DND-41 (cell line): Measurements from ENCODE around the gene ARPC1B.

Source experiments
- ATAC-seq: fragments of 200-7000 bp; cut with Tn5 transposase; 3 replicates; pipeline ENCODE4 v1.9.1; 2021; ENCODE audit warnings: low read depth; ENCODE audit not compliant: insufficient read depth
- DNase-seq: peaks from one replicate; pipeline ENCODE4 v3.0.0-alpha.2; 2020
- H2AFZ ChIP-seq: 2 replicates; pipeline ENCODE4 v1.6.0; 2012; ENCODE audit warnings: low read depth, low read length
- H3K27ac ChIP-seq: 2 replicates; pipeline ENCODE4 v1.5.1; 2012; ENCODE audit warnings: low read length, inconsistent platforms
- H3K27me3 ChIP-seq: fragments of 200-600 bp; sonication (generic); 2 replicates; pipeline ENCODE4 v1.6.0; 2012; ENCODE audit warnings: low read length, mild to moderate bottlenecking, inconsistent platforms; ENCODE audit not compliant: insufficient read depth, poor library complexity
- H3K36me3 ChIP-seq: 2 replicates; pipeline ENCODE4 v1.5.1; 2012; ENCODE audit warnings: low read length, inconsistent platforms; ENCODE audit not compliant: insufficient read depth
- H3K4me1 ChIP-seq: 2 replicates; pipeline ENCODE4 v1.5.1; 2012; ENCODE audit warnings: mild to moderate bottlenecking, low read length; ENCODE audit not compliant: insufficient read depth
- H3K4me2 ChIP-seq: 2 replicates; pipeline ENCODE4 v1.6.0; 2012; ENCODE audit warnings: mild to moderate bottlenecking, moderate library complexity, low read length, inconsistent platforms; ENCODE audit not compliant: insufficient read depth
- H3K4me3 ChIP-seq, 2 experiments: fragments of 200-600 bp in 1 of 2; shearing (Covaris generic) in 1 of 2; 2 replicates each; pipeline ENCODE4 v1.5.1; 2012 to 2016; ENCODE audit warnings: inconsistent platforms in 2 of 2, low read length in 2 of 2, mild to moderate bottlenecking in 2 of 2, low read depth in 1 of 2, moderate library complexity in 1 of 2
- H3K79me2 ChIP-seq: 2 replicates; pipeline ENCODE4 v1.6.0; 2012; ENCODE audit warnings: low read length, inconsistent platforms; ENCODE audit not compliant: insufficient read depth
- H3K9ac ChIP-seq: 2 replicates; pipeline ENCODE4 v1.6.0; 2012; ENCODE audit warnings: low read depth, mild to moderate bottlenecking, inconsistent platforms, low read length, moderate library complexity
- H3K9me3 ChIP-seq: 2 replicates; pipeline ENCODE4 v1.5.1; 2012; ENCODE audit warnings: low read length, moderate library complexity, mild to moderate bottlenecking, inconsistent platforms; ENCODE audit not compliant: insufficient read depth, severe bottlenecking
- H4K20me1 ChIP-seq: 2 replicates; pipeline ENCODE4 v1.6.0; 2012; ENCODE audit warnings: low read length; ENCODE audit not compliant: insufficient read depth
- CTCF ChIP-seq: IDR thresholded peaks from 2 replicates; pipeline ENCODE4 v1.5.1; 2012; ENCODE audit warnings: borderline replicate concordance, low read length, moderate library complexity, mild to moderate bottlenecking; ENCODE audit not compliant: poor library complexity, severe bottlenecking; ENCODE audit errors: extremely low read depth
- EZH2 ChIP-seq: IDR thresholded peaks from 3 replicates; pipeline ENCODE4 v1.6.1; 2012; ENCODE audit warnings: borderline replicate concordance, low read depth, mild to moderate bottlenecking, moderate library complexity, low read length, inconsistent platforms; ENCODE audit not compliant: severe bottlenecking

Gene ARPC1B

GRCh38 chr7:99366646-99367045 lies 7.9 kb upstream of the ARPC1B start:
- Histone ChIP-seq H3K36me3 (peaks cover 59% of the 10 kb centered on the region), H3K79me2 (no peaks in the 10 kb centered on the region), H3K9me3 (no peaks in the 10 kb centered on the region), H3K4me2 (no peak overlapping the region), H2AFZ (no peak overlapping the region), H4K20me1 (no peaks in the 10 kb centered on the region; the same call in 1 of the 2 replicates), H3K27me3 (no peaks in the 10 kb centered on the region), H3K4me3 (no peak overlapping the region), H3K27ac (no peak overlapping the region), H3K9ac (no peak overlapping the region), H3K4me1 (no peaks in the 10 kb centered on the region)
- no peak for DNase-seq
- ATAC-seq = no peak
- TF ChIP-seq CTCF = no peak
- TF ChIP-seq EZH2 = no peak

- Histone ChIP-seq H3K36me3 (peaks cover 41% of the 10 kb centered on the region), H3K4me3 (no peak overlapping the region), H3K4me1 (peaks cover 2% of the 10 kb centered on the region), H3K79me2 (no peaks in the 10 kb centered on the region), H3K9ac (no peak overlapping the region), H3K27ac (no peak overlapping the region), H4K20me1 (no peaks in the 10 kb centered on the region; the same call in 1 of the 2 replicates), H3K4me2 (no peak overlapping the region), H2AFZ (no peak overlapping the region), H3K27me3 (no peaks in the 10 kb centered on the region), H3K9me3 (no peaks in the 10 kb centered on the region)
- DNase-seq (no peak), ATAC-seq (no peak)
- TF ChIP-seq CTCF (no peak), EZH2 (no peak)
Measured at GRCh38 chr7:99368750-99369389, 5.7 kb upstream of the ARPC1B start.

GRCh38 chr7:99369767-99370391 lies 4.7 kb upstream of the ARPC1B start:
- Histone ChIP-seq H3K4me3 (no peak overlapping the region), H3K4me2 (no peak overlapping the region), H3K79me2 (peaks cover 2% of the 10 kb centered on the region), H4K20me1 (no peaks in the 10 kb centered on the region; the same call in 1 of the 2 replicates), H2AFZ (no peak overlapping the region), H3K27me3 (no peaks in the 10 kb centered on the region), H3K9me3 (no peaks in the 10 kb centered on the region), H3K4me1 (peaks cover 8% of the 10 kb centered on the region), H3K36me3 (peaks cover 31% of the 10 kb centered on the region), H3K9ac (no peak overlapping the region), H3K27ac (no peak overlapping the region)
- ATAC-seq (no peak), DNase-seq (no peak)
- TF ChIP-seq EZH2 (no peak), CTCF (no peak)
